BJ (cell line): ENCODE data around the gene TMEM171. TPM values are rescaled to one million over a fixed set of nuclear protein-coding genes. Genes with fewer than 3 reads are reported as not detected.

Experiments used
- CTCF ChIA-PET: fragments of 350-600 bp; formaldehyde crosslinking; extraction: SDS; loops from one replicate; lab custom pipeline; 2021; ENCODE audit warnings: antibody characterized with exemption, inconsistent platforms; lab: Yijun Ruan, JAX
- POLR2A ChIA-PET: fragments of 300-600 bp; sonication (Branson Sonifier 250); formaldehyde crosslinking; extraction: SDS; loops from one replicate; lab custom pipeline; 2021; ENCODE audit warnings: antibody characterized with exemption; lab: Charles Lee
- DNase-seq: peaks from one replicate; pipeline ENCODE4 v3.0.0-alpha.2; 2011; ENCODE audit warnings: low read depth
- H3K27me3 ChIP-seq: 2 replicates; pipeline ENCODE4 v1.6.0; 2011; ENCODE audit warnings: low read length; ENCODE audit not compliant: control insufficient read depth, insufficient read depth
- H3K36me3 ChIP-seq: 2 replicates; pipeline ENCODE4 v1.5.1; 2011; ENCODE audit warnings: low read length; ENCODE audit not compliant: control insufficient read depth, insufficient read depth
- H3K4me3 ChIP-seq: 2 replicates; pipeline ENCODE4 v1.5.1; 2011; ENCODE audit warnings: low read depth, mild to moderate bottlenecking, control low read depth, low read length
- CTCF ChIP-seq: IDR thresholded peaks from 2 replicates; pipeline ENCODE4 v1.5.1; 2011; ENCODE audit warnings: low read depth, mild to moderate bottlenecking, control low read depth, inconsistent platforms, low read length, moderate library complexity; ENCODE audit not compliant: insufficient read depth
- polyA plus RNA-seq: library from polyadenylated mRNA; depleted of rRNA; stranded (reverse); fragments of >200 nt; gene quantifications from 2 replicates; pipeline ENCODE4 v1.2.3, GENCODE V29; 2011

The TMEM171 gene
- polyA plus RNA-seq, 1 experiment = 5.3 TPM

- no peak overlapping the region for H3K4me3 ChIP-seq
- DNase-seq = no peak
- CTCF ChIA-PET = interaction anchor here (0.7 to 1.4 kb wide), 4 partner anchors 22 to 314 kb away, joined by 3 read pairs; no protein-coding TSS in a partner anchor
- POLR2A ChIA-PET = no interaction called here
- no peaks in the 10 kb centered on the region for H3K27me3 ChIP-seq
- no peaks in the 10 kb centered on the region for H3K36me3 ChIP-seq
- TF ChIP-seq CTCF = no peak
These were observed 17.5 kb downstream of the TMEM171 start for GRCh38 chr5:73137563-73138530.

- Histone ChIP-seq H3K36me3 (no peaks in the 10 kb centered on the region), H3K4me3 (no peak overlapping the region), H3K27me3 (0 out of 2 replicates have a peak, but pooled peaks cover 2% of the 10 kb centered on the region)
- no peak for TF ChIP-seq CTCF
- CTCF ChIA-PET = interaction anchor here (0.6 kb wide), 1 partner anchor 142 kb away, joined by 3 read pairs; no protein-coding TSS in a partner anchor
- DNase-seq = no peak
- POLR2A ChIA-PET = no interaction called here
These were observed 19.1 kb downstream of the TMEM171 start for GRCh38 chr5:73139485-73139884.

- TF ChIP-seq CTCF = no peak
- H3K27me3 ChIP-seq = 0 out of 2 replicates have a peak, but pooled peaks cover 2% of the 10 kb centered on the region
- no peak for DNase-seq
- H3K4me3 ChIP-seq = no peak overlapping the region
- ChIA-PET POLR2A (no interaction called here), CTCF (no interaction called here)
- no peaks in the 10 kb centered on the region for H3K36me3 ChIP-seq
These were observed 20.4 kb downstream of the TMEM171 start for GRCh38 chr5:73140801-73141200.

GRCh38 chr5:73142035-73142434, 21.7 kb downstream of the TMEM171 start:
- DNase-seq = no peak
- Histone ChIP-seq H3K4me3 (no peak overlapping the region), H3K36me3 (no peaks in the 10 kb centered on the region), H3K27me3 (peaks cover 4% of the 10 kb centered on the region; the same call in 1 of the 2 replicates)
- ChIA-PET CTCF (no interaction called here), POLR2A (no interaction called here)
- TF ChIP-seq CTCF = no peak

- CTCF ChIA-PET = interaction anchor here (1.2 to 1.3 kb wide), 2 partner anchors 9 to 23 kb away, joined by 3 read pairs; no protein-coding TSS in a partner anchor
These were observed 23.3 kb downstream of the TMEM171 start for GRCh38 chr5:73143716-73144115.

More at GRCh38 chr5:73143716-73144115, 23.3 kb downstream of the TMEM171 start:
- no peaks in the 10 kb centered on the region for H3K36me3 ChIP-seq
- TF ChIP-seq CTCF = no peak
- POLR2A ChIA-PET = no interaction called here
- H3K27me3 ChIP-seq = peaks cover 4% of the 10 kb centered on the region; the same call in 1 of the 2 replicates
- DNase-seq = no peak
- H3K4me3 ChIP-seq = no peak overlapping the region
